Cardiac fibroblast (primary cell): ENCODE measurements around the gene RBP3.

ENCODE experiments used
- DNase-seq, 2 donors: peaks; one replicate each; pipeline versions ENCODE4 v3.0.0 to v3.0.0-alpha.2; 2010; ENCODE audit warnings: low read depth in 2 of 2
- H3K4me3 ChIP-seq, 2 donors: replicated peaks in 1 of 2; 1 replicate in 1 of 2; 2 replicates in 1 of 2; pipeline ENCODE4 v1.5.1; 2011; ENCODE audit warnings: low read depth in 2 of 2, low read length in 2 of 2, mild to moderate bottlenecking in 2 of 2, moderate library complexity in 1 of 2
- CTCF ChIP-seq: IDR thresholded peaks from one replicate; pipeline ENCODE4 v1.5.1; 2011; ENCODE audit warnings: low read depth, mild to moderate bottlenecking, low read length, inconsistent platforms

RBP3 gene

GRCh38 chr10:47323087-47323486 is 25.1 kb upstream of the RBP3 start:
- no peak overlapping the region for H3K4me3 ChIP-seq
- TF ChIP-seq CTCF, result no peak
- DNase-seq, result no peak

DNA sequence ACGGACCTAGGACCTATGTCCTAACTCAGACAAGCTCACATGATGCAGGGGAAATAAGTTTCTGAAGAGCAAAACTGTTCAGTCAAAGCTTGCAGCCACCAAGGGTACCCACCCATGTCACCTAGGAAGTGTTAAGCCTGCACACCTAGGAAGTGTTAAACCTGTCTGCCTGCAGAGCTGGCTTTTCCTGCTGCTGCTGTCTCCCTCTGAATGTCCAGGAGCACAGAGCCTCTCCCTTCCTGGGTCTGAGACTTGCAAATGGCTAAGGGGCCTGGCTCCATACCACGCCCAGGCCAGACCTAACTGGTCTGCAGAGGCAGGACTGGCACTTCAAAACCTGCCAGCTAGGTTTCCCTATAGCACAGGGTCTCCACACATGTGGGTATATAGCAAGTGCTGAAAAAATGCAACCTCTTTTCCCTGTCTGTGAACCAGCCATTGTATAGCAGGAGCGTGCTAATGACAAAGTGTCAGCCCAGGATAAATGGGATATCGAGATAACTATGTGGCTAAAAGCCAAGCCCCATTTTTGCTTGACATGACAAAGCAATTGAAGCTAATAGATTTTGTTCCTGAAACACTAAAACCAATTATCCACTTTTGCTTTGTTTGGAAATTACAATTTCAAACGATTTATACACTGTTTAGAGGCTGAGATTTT is 24.4 kb upstream of the RBP3 start:
- no peak for TF ChIP-seq CTCF
- DNase-seq, result no peak
- H3K4me3 ChIP-seq, result no peak overlapping the region

GRCh38 chr10:47325303-47326291 is 22.6 kb upstream of the RBP3 start:
- H3K4me3 ChIP-seq, result no peak overlapping the region
- DNase-seq, result no peak
- TF ChIP-seq CTCF, result no peak

DNA sequence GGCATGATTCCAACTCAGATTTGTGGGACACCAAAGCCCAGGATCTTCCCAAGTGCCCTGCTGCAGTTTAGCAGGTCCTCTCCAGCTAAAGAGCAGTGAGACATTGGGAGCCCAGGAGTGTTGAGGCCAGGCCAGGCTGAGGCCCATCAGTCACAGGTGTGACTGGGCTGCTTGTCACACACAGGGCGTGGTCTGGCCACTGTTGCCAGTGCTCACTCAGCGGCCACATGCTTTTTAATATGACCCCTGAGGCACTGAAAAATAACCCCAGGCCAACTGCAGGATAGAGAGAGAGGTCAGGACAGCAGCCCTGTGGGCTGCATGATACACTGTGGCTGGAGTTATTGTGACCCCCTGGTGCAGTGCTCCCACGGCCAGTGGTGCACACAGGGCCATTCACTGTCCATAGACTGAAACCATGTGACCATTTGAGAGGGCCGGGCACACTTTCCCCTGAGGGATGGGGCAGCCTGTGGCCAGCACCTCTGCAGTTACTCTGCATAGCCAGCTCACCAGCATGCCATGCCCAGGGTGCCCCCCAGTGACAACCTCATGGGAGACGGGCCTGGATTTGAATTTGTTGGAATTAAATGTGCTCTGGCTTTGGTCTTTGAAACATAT is 21.7 kb upstream of the RBP3 start:
- no peak for DNase-seq
- no peak for TF ChIP-seq CTCF
- H3K4me3 ChIP-seq, result no peak overlapping the region

DNA sequence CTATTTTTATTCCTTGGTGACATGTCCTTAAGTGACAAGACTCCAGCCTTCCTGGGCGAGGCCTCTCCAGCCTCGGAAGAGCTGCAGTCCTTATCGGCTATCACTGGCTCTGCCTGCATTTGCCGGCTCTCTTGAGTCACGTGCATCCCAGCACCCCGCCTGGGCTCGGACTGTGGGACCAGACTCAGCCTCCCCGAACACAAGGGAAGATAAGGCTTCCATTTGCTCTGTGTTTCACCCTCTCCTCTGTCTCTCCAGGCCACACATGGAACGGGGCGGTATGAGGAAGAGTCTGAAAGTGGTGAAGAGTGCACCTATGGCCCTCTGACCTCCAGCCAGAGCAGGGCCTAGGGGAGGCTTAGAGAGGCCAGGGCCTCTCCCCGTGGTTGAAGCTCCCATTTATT is 21.2 kb upstream of the RBP3 start:
- DNase-seq, result no peak
- TF ChIP-seq CTCF, result no peak
- H3K4me3 ChIP-seq, result no peak overlapping the region

- TF ChIP-seq CTCF, result no peak
- H3K4me3 ChIP-seq, result no peak overlapping the region
- no peak for DNase-seq
These were observed 18.3 kb upstream of the RBP3 start for GRCh38 chr10:47329855-47330254.
